HFFc6 (cell line): ENCODE measurements around the gene JAKMIP3. TPM values are rescaled to one million over a fixed set of nuclear protein-coding genes. Genes with fewer than 3 reads are reported as not detected.

Experiments used
- DNase-seq: peaks from one replicate; pipeline ENCODE4 v3.0.0-alpha.2; 2018
- H3K27ac Mint-ChIP-seq: 2 replicates; pipeline ENCODE4 v1.8.0; 2020; ENCODE audit warnings: mild to moderate bottlenecking, mixed read lengths
- H3K27me3 Mint-ChIP-seq: 2 replicates; pipeline ENCODE4 v1.8.0; 2021; ENCODE audit warnings: mild to moderate bottlenecking, moderate library complexity, mixed read lengths; ENCODE audit not compliant: insufficient read depth
- H3K36me3 Mint-ChIP-seq: 2 replicates; pipeline ENCODE4 v1.8.0; 2021; ENCODE audit warnings: low read depth, mixed read lengths
- H3K4me1 Mint-ChIP-seq: 2 replicates; pipeline ENCODE4 v1.8.0; 2020; ENCODE audit warnings: low read depth, mixed read lengths
- H3K4me3 Mint-ChIP-seq: 2 replicates; pipeline ENCODE4 v1.8.0; 2020; ENCODE audit warnings: mild to moderate bottlenecking, moderate library complexity, mixed read lengths
- H3K9me3 Mint-ChIP-seq: 2 replicates; pipeline ENCODE4 v1.8.0; 2020; ENCODE audit warnings: mild to moderate bottlenecking, mixed read lengths
- CTCF ChIP-seq: fragments of 200-600 bp; sonication (generic); IDR thresholded peaks from 2 replicates; pipeline ENCODE4 v1.5.0; 2021; ENCODE audit warnings: antibody characterized with exemption, mild to moderate bottlenecking
- total RNA-seq, 6 experiments: library from RNA; stranded (reverse); fragmentation: NEBNext Ultra II Directional; extraction: Animal tissue kit (Norgen Biotek cat#: 25700); gene quantifications; 2 replicates in 1 of 6; 3 replicates in 5 of 6; pipeline ENCODE4 v1.2.3, GENCODE V29; 2021

JAKMIP3 gene
- total RNA-seq, 6 experiments from 2014 or later = 0.05 to 0.19 (median 0.13) TPM

GRCh38 chr10:132066186-132066585 lies 440 bp downstream of the JAKMIP3 start:
- H3K36me3 Mint-ChIP-seq = no peaks in the 10 kb centered on the region
- H3K9me3 Mint-ChIP-seq = no peaks in the 10 kb centered on the region
- peak overlapping the region; percentile 79 for H3K27ac Mint-ChIP-seq
- peaks cover 23% of the 10 kb centered on the region for H3K27me3 Mint-ChIP-seq
- peak overlapping the region; percentile 91 for H3K4me3 Mint-ChIP-seq
- DNase-seq = peak; percentile 4
- TF ChIP-seq CTCF = no peak
- peaks cover 26% of the 10 kb centered on the region for H3K4me1 Mint-ChIP-seq

GRCh38 chr10:132066812-132067211 lies 1.1 kb downstream of the JAKMIP3 start:
- H3K27me3 Mint-ChIP-seq = peaks cover 22% of the 10 kb centered on the region
- H3K9me3 Mint-ChIP-seq = no peaks in the 10 kb centered on the region
- H3K4me1 Mint-ChIP-seq = peaks cover 26% of the 10 kb centered on the region
- peak overlapping the region; percentile 91 for H3K4me3 Mint-ChIP-seq
- no peak for TF ChIP-seq CTCF
- H3K27ac Mint-ChIP-seq = peak overlapping the region; percentile 79
- DNase-seq = no peak
- no peaks in the 10 kb centered on the region for H3K36me3 Mint-ChIP-seq

- no peak for DNase-seq
- peaks cover 20% of the 10 kb centered on the region for H3K27me3 Mint-ChIP-seq
- peaks cover 4% of the 10 kb centered on the region; the same call in 1 of the 2 replicates for H3K9me3 Mint-ChIP-seq
- no peak overlapping the region for H3K4me3 Mint-ChIP-seq
- H3K36me3 Mint-ChIP-seq = no peaks in the 10 kb centered on the region
- H3K4me1 Mint-ChIP-seq = peaks cover 22% of the 10 kb centered on the region
- no peak for TF ChIP-seq CTCF
- H3K27ac Mint-ChIP-seq = no peak overlapping the region
Measured at GRCh38 chr10:132068431-132069121, 2.8 kb downstream of the JAKMIP3 start.

- H3K36me3 Mint-ChIP-seq = no peaks in the 10 kb centered on the region
- H3K27me3 Mint-ChIP-seq = peaks cover 24% of the 10 kb centered on the region
- H3K27ac Mint-ChIP-seq = no peak overlapping the region
- peaks cover 20% of the 10 kb centered on the region for H3K4me1 Mint-ChIP-seq
- no peak for DNase-seq
- no peak overlapping the region for H3K4me3 Mint-ChIP-seq
- H3K9me3 Mint-ChIP-seq = peaks cover 4% of the 10 kb centered on the region; the same call in 1 of the 2 replicates
- TF ChIP-seq CTCF = no peak
Measured at GRCh38 chr10:132069122-132069848, 3.5 kb downstream of the JAKMIP3 start.

- H3K36me3 Mint-ChIP-seq = no peaks in the 10 kb centered on the region
- TF ChIP-seq CTCF = no peak
Measured at GRCh38 chr10:132069849-132070182, 4.1 kb downstream of the JAKMIP3 start.

More at GRCh38 chr10:132069849-132070182, 4.1 kb downstream of the JAKMIP3 start:
- Mint-ChIP-seq H3K4me3 (no peak overlapping the region), H3K27me3 (peaks cover 24% of the 10 kb centered on the region), H3K27ac (no peak overlapping the region), H3K4me1 (peaks cover 20% of the 10 kb centered on the region), H3K9me3 (peaks cover 4% of the 10 kb centered on the region; the same call in 1 of the 2 replicates)
- DNase-seq = no peak
